Mesendoderm (in vitro differentiated cells): ENCODE results near the gene SNX15.

Source experiments
- DNase-seq: peaks from one replicate; pipeline ENCODE4 v3.0.0; 2013
- H2AK5ac ChIP-seq: 2 replicates; pipeline ENCODE4 v1.6.1; 2013; ENCODE audit warnings: low read length, inconsistent platforms
- H2BK120ac ChIP-seq: 2 replicates; pipeline ENCODE4 v1.6.1; 2013; ENCODE audit warnings: low read depth, mild to moderate bottlenecking, low read length, moderate library complexity, mixed read lengths
- H2BK15ac ChIP-seq: replicated peaks from 2 replicates; pipeline ENCODE4 v1.6.1; 2013; ENCODE audit warnings: low read depth, mild to moderate bottlenecking, moderate library complexity
- H2BK5ac ChIP-seq: 2 replicates; pipeline ENCODE4 v1.6.1; 2013; ENCODE audit warnings: low read length, inconsistent platforms
- H3K18ac ChIP-seq: 2 replicates; pipeline ENCODE4 v1.6.1; 2013; ENCODE audit warnings: mild to moderate bottlenecking, low read length, mixed read lengths
- H3K23ac ChIP-seq: one replicate; pipeline ENCODE4 v1.6.1; 2013; ENCODE audit warnings: low read length
- H3K27ac ChIP-seq: 2 replicates; pipeline ENCODE4 v1.5.1; 2013; ENCODE audit warnings: low read depth, mild to moderate bottlenecking, inconsistent platforms, low read length, moderate library complexity
- H3K27me3 ChIP-seq: 2 replicates; pipeline ENCODE4 v1.6.1; 2013; ENCODE audit warnings: low read length, control low read depth, mild to moderate bottlenecking, inconsistent platforms; ENCODE audit not compliant: insufficient read depth, poor library complexity
- H3K36me3 ChIP-seq: 2 replicates; pipeline ENCODE4 v1.6.1; 2013; ENCODE audit warnings: low read length, inconsistent platforms; ENCODE audit not compliant: control insufficient read depth, insufficient read depth
- H3K4ac ChIP-seq: one replicate; pipeline ENCODE4 v1.6.1; 2013; ENCODE audit warnings: low read depth, mild to moderate bottlenecking, low read length, moderate library complexity
- H3K4me1 ChIP-seq: 2 replicates; pipeline ENCODE4 v1.6.1; 2013; ENCODE audit warnings: low read depth, low read length, inconsistent platforms; ENCODE audit not compliant: control insufficient read depth
- H3K4me2 ChIP-seq: 2 replicates; pipeline ENCODE4 v1.6.1; 2013; ENCODE audit warnings: low read length
- H3K4me3 ChIP-seq: 2 replicates; pipeline ENCODE4 v1.5.1; 2013; ENCODE audit warnings: mild to moderate bottlenecking, low read length
- H3K56ac ChIP-seq: one replicate; pipeline ENCODE4 v1.6.1; 2013; ENCODE audit warnings: low read length
- H3K79me1 ChIP-seq: 2 replicates; pipeline ENCODE4 v1.6.1; 2013; ENCODE audit warnings: low read length, inconsistent platforms
- H3K79me2 ChIP-seq: 2 replicates; pipeline ENCODE4 v1.6.1; 2013; ENCODE audit warnings: mild to moderate bottlenecking, low read length; ENCODE audit not compliant: control insufficient read depth, insufficient read depth
- H3K9ac ChIP-seq: 2 replicates; pipeline ENCODE4 v1.6.1; 2013; ENCODE audit warnings: low read length, inconsistent platforms
- H4K5ac ChIP-seq: one replicate; pipeline ENCODE4 v1.6.1; 2013; ENCODE audit warnings: low read length
- H4K8ac ChIP-seq: one replicate; pipeline ENCODE4 v1.6.1; 2013; ENCODE audit warnings: low read depth, mild to moderate bottlenecking, control low read depth, low read length, moderate library complexity
- WGBS: extraction: QIAGEN DNeasy Blood & Tissue Kit; methylation state at CpG from one replicate; pipeline ENCODE4 v1.1.7; 2013; ENCODE audit warnings: low lambda C conversion rate, missing lambda C conversion rate; ENCODE audit not compliant: insufficient coverage; ENCODE audit errors: extremely low coverage; 5-methylcytosine and 5-hydroxymethylcytosine counted together

SNX15 gene

GRCh38 chr11:65013130-65013887, 13.9 kb upstream of the SNX15 start:
- Histone ChIP-seq H2BK5ac (peak overlapping the region; percentile 20), H2BK15ac (no peak overlapping the region), H4K5ac (no peak overlapping the region), H3K36me3 (no peaks in the 10 kb centered on the region), H3K27me3 (no peaks in the 10 kb centered on the region), H3K18ac (peak overlapping the region; percentile 94), H3K4me2 (peak overlapping the region; percentile 82), H3K23ac (no peak overlapping the region), H4K8ac (peak overlapping the region; percentile 30), H3K4ac (peak overlapping the region; percentile 82), H3K79me2 (no peaks in the 10 kb centered on the region), H3K56ac (peak overlapping the region; percentile 89), H2AK5ac (no peak overlapping the region), H3K9ac (peak overlapping the region; percentile 90), H3K79me1 (peaks cover 2% of the 10 kb centered on the region), H3K4me3 (peak overlapping the region; percentile 40), H3K4me1 (peaks cover 2% of the 10 kb centered on the region), H3K27ac (peak overlapping the region; percentile 96), H2BK120ac (no peak overlapping the region)
- DNase-seq = peak; percentile 93
- WGBS = no CpG with 5 or more reads among the region's 22 CpGs

GRCh38 chr11:65013888-65014725, 13.1 kb upstream of the SNX15 start, which contains the start of gene ARL2:
Gene ARL2 (plus strand): TSS chr11:65014160. CDS start chr11:65014208, 48 bp downstream.
- Histone ChIP-seq H3K4me3 (peak within 1 kb of the TSS; percentile 69), H4K8ac (peak within 1 kb of the TSS; percentile 30), H3K9ac (peak within 1 kb of the TSS; percentile 90)

GRCh38 chr11:65014726-65015227, 12.5 kb upstream of the SNX15 start:
- peak overlapping the region; percentile 97 for H3K56ac ChIP-seq
- H3K23ac ChIP-seq = peak overlapping the region; percentile 80
- H4K8ac ChIP-seq = no peak overlapping the region
- H2BK5ac ChIP-seq = no peak overlapping the region
- DNase-seq = no peak
- H3K4me3 ChIP-seq = peak overlapping the region; percentile 69
- no peak overlapping the region for H2BK15ac ChIP-seq
- H2AK5ac ChIP-seq = no peak overlapping the region
- no peak overlapping the region for H2BK120ac ChIP-seq
- H4K5ac ChIP-seq = no peak overlapping the region
- H3K4me1 ChIP-seq = peaks cover 2% of the 10 kb centered on the region
- peak overlapping the region; percentile 57 for H3K4ac ChIP-seq
- H3K4me2 ChIP-seq = peak overlapping the region; percentile 67
- no CpG with 5 or more reads among the region's 23 CpGs for WGBS
- H3K27ac ChIP-seq = peak overlapping the region; percentile 93
- H3K27me3 ChIP-seq = no peaks in the 10 kb centered on the region
- peak overlapping the region; percentile 87 for H3K9ac ChIP-seq
- peaks cover 3% of the 10 kb centered on the region for H3K36me3 ChIP-seq
- H3K79me2 ChIP-seq = no peaks in the 10 kb centered on the region
- H3K79me1 ChIP-seq = peaks cover 2% of the 10 kb centered on the region
- H3K18ac ChIP-seq = peak overlapping the region; percentile 87

More at GRCh38 chr11:65013888-65014725, 13.1 kb upstream of the SNX15 start, which contains the start of gene ARL2:
- Histone ChIP-seq H2BK5ac (peak within 1 kb of the TSS; percentile 20), H3K27me3 (no peaks in the 10 kb centered on the region), H2AK5ac (no peak within 1 kb of the TSS), H3K79me2 (no peaks in the 10 kb centered on the region), H3K23ac (peak within 1 kb of the TSS; percentile 80), H3K36me3 (peaks cover 3% of the 10 kb centered on the region), H3K79me1 (peaks cover 2% of the 10 kb centered on the region), H3K56ac (peak within 1 kb of the TSS; percentile 97), H3K4ac (peak within 1 kb of the TSS; percentile 82), H2BK120ac (no peak within 1 kb of the TSS), H3K4me2 (peak within 1 kb of the TSS; percentile 82), H4K5ac (no peak within 1 kb of the TSS), H3K27ac (peak within 1 kb of the TSS; percentile 96), H3K18ac (peak within 1 kb of the TSS; percentile 94), H3K4me1 (peaks cover 2% of the 10 kb centered on the region), H2BK15ac (no peak within 1 kb of the TSS)
- WGBS = no CpG with 5 or more reads among the region's 96 CpGs
- peak; percentile 96 for DNase-seq

- Histone ChIP-seq H3K27ac (no peak overlapping the region), H3K4ac (no peak overlapping the region), H4K5ac (no peak overlapping the region), H3K4me3 (no peak overlapping the region), H2BK5ac (no peak overlapping the region), H4K8ac (no peak overlapping the region), H3K36me3 (peaks cover 3% of the 10 kb centered on the region), H3K18ac (no peak overlapping the region), H3K23ac (no peak overlapping the region), H2BK15ac (no peak overlapping the region), H3K4me2 (no peak overlapping the region), H3K79me1 (peaks cover 2% of the 10 kb centered on the region), H2AK5ac (no peak overlapping the region), H3K9ac (no peak overlapping the region), H3K56ac (no peak overlapping the region), H2BK120ac (no peak overlapping the region), H3K4me1 (peaks cover 2% of the 10 kb centered on the region), H3K79me2 (no peaks in the 10 kb centered on the region), H3K27me3 (no peaks in the 10 kb centered on the region)
- DNase-seq = peak; percentile 41
- no CpG with 5 or more reads among the region's 4 CpGs for WGBS
Observed at GRCh38 chr11:65016705-65017104, 10.5 kb upstream of the SNX15 start.

- Histone ChIP-seq H2BK5ac (no peak overlapping the region), H3K4me2 (no peak overlapping the region), H3K79me1 (peaks cover 2% of the 10 kb centered on the region), H3K56ac (no peak overlapping the region), H3K36me3 (peaks cover 3% of the 10 kb centered on the region), H3K4me3 (no peak overlapping the region), H2BK120ac (no peak overlapping the region), H3K18ac (no peak overlapping the region), H3K4ac (no peak overlapping the region), H3K27ac (no peak overlapping the region), H3K9ac (no peak overlapping the region), H3K4me1 (peaks cover 2% of the 10 kb centered on the region), H4K5ac (no peak overlapping the region), H2AK5ac (no peak overlapping the region), H3K79me2 (no peaks in the 10 kb centered on the region), H2BK15ac (no peak overlapping the region), H3K23ac (no peak overlapping the region), H4K8ac (no peak overlapping the region), H3K27me3 (no peaks in the 10 kb centered on the region)
- WGBS = no CpG with 5 or more reads among the region's 6 CpGs
- DNase-seq = no peak
Observed at GRCh38 chr11:65017937-65018336, 9.3 kb upstream of the SNX15 start.
